Jurkat, Clone E6-1 (cell line): ENCODE results near the gene CNOT6L.
"Not testable (repeated sequence)": the region's sequence is repeated elsewhere in the genome, so short reads cannot be mapped to it uniquely, and the experiment has no call there.

Experiments
- DNase-seq: peaks from one replicate; pipeline ENCODE4 v3.0.0-alpha.2; 2011; ENCODE audit warnings: low read depth, low spot score
- H3K4me3 ChIP-seq: 2 replicates; pipeline ENCODE4 v1.5.1; 2011; ENCODE audit warnings: mild to moderate bottlenecking, low read length, control low read depth, moderate library complexity

The CNOT6L gene

DNA sequence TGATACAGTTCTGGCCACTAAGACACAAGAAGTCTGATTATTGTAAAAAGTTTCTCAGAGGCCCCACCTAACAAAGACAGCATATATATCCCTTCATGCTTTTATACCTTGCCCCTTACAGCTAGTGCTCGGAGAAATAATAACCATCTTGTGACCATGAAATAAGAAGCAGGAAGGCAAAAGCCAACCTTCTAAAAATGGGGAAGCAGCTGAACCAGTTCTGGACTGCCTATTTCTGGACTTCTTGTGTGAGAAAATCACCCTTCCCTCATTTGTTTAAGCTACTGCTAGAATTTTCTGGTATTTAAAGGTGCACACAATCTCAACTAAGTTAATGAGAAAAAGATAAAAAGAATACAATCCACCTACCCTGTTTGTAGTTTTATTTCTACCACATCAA, 87.5 kb downstream of the CNOT6L start:
- DNase-seq: no peak
- no peak overlapping the region for H3K4me3 ChIP-seq

DNA sequence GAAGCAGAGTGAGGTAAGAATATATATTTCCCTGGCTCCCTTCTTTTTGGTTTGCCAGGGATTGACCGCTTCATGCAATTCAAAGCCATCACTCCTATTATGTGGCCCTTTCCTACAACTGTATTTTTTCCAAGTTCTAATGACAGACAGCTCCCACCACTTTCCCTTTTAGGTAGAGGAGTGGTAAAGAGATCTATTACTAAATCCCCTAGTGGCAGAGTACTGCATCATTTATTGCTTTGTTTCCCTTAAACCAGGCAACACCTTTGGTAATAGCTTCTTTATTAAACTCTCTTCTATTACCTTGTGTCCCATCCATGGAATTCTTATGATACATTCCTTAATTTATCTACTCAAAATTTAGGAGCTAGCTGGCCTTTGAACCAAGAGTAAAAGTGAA, 90.7 kb downstream of the CNOT6L start:
- no peak for DNase-seq
- no peak overlapping the region for H3K4me3 ChIP-seq

DNA sequence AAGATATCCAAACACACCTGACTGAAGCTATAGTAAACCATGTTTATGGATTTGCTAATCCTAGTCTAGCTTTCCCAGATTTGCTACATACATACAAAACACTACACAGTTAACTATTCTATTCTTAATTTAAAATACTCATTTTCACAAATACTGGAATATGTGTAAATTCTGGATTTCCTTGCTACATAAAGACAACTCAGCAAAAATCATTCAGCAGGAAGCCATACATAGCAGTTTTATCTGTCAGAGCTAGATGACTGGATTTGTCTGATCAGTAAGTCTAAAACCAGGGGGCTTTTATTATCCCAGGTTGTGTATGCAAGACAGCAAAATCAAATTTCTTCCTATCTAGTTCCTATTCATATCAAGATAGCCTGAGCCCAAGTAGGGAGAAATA, 98.1 kb downstream of the CNOT6L start:
- no peak overlapping the region for H3K4me3 ChIP-seq
- DNase-seq: no peak

DNA sequence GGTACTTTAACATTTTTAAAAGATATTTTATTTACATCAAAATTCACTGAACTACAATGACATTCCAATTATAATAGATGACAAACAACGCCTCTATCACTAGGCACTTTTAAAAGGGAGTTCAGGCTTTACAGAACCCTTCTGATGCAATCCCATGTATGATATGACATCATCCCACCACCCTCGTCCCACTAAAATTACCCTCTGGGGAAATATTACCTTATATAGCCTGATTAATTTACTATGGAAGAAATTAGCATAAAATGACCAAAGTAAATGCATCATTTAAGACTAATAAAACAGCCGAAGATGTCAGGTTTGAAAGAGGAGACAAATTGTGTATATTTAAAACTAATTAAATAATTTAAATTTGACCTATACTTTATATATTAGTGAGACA, 100.7 kb downstream of the CNOT6L start:
- DNase-seq, H3K4me3 ChIP-seq: not testable (repeated sequence)

DNA sequence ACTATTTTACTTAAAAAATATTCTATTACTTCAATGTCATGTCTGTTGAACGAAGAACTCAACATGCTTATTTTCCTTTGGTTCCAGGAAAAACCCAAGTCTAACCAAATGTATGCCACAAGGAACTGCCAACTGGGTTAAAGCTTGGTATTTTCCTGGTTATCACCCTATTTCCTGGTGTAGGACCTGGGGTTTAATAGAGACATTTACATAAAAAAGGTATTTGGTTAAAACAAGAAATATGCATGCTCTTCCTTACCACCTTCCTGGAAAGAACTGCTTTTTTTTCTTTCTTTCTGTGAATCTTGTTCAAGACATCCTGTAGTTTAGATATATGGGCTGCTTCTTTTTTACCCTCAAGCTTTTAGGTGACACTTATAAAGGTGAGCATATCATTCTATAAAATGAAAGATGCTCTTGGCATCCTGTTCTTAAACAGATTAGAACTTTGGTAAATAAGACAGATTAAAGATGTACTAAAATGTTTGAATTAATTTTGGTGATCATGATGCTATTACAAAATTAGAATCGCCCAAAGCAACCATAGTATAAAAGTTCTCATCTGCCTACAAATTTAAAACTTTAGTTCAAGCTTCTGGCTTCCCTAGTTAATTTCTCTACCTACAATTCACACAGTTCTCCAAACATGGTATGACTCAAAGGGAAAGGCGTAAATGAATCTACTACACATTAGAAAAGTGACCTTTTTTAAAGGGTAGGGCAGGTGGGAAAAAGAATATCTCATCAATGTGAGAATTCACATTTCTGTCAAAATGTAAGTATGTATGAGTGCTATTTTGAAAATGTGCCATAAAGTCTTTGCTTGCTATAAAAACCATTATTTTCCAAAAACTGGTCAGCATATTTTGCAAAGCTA, 103.5 kb downstream of the CNOT6L start:
- no peak for DNase-seq
- H3K4me3 ChIP-seq: no peak overlapping the region

DNA sequence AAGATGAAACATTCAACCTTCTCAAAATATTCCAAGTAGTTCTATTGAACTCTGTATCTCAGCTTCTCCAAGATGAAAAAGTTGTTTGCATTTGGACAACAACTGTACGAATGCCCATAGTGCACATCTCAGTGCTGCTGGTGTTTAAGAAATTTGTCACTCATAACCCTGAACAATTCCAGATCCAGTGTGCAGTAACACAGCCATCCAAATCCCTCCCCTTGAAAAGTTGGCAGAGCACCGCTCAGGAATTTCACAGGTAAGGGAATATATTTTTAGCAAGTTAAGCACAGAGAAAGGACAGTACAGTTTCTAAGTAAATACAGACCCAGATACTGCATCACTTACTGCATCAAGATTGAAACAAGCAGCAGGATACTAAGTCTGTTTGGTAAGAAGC, 104.7 kb downstream of the CNOT6L start:
- DNase-seq: no peak
- no peak overlapping the region for H3K4me3 ChIP-seq

DNA sequence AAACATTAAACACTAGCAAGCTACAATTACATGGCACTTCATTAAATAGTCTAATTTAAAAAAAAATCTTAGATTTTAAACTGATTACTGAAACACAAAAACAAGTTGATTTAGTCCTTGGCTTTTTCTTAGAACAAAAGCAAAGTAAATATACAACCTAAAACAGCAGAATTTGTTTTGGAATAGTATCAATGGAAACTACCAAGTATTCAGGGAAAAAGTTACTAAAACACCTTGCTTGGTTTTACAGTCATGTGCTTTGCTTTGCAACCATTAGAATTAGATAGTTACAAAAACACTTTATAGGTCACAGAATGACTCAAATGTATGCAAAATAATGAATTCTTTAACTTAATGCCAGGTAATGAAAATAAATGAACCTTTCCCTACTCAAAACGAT, 105.3 kb downstream of the CNOT6L start:
- DNase-seq: no peak
- no peak overlapping the region for H3K4me3 ChIP-seq

DNA sequence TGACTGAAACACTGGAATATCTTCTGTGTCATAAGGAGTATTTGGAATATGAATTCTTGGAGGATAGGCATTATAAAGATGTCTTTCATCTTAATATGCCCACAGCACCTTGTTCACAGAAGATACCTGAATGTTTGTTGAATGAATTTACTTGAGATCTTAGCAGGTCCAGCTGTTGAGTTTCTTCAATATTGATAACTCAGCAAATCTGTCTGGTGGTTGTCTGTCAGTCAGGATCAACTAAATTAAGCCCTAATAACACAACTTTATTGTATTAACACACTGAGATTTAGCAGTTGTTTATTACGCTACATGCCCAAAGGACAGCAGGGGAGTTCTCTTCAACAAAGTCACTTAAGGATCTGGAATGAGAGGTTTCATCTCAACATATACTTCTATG, 106.5 kb downstream of the CNOT6L start:
- no peak for DNase-seq
- H3K4me3 ChIP-seq: no peak overlapping the region

DNA sequence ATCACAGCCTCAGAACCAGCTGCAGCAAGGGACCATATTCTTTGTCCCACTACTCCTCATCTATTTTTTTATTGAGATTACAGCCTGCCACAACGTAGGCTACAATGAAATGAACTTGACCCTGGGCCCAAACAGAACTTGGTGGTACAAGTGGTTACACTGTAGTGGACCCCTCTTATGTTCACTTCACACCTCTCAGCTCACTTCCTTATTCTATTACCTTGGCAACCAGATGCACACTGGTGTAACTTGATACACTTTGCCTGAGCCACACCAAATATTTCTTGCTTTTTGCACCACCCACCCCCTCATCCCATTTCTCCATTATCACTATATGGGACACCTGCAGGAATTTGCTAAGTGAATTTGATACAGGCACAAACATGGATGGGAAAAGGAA, 107.7 kb downstream of the CNOT6L start:
- no peak overlapping the region for H3K4me3 ChIP-seq
- DNase-seq: no peak

DNA sequence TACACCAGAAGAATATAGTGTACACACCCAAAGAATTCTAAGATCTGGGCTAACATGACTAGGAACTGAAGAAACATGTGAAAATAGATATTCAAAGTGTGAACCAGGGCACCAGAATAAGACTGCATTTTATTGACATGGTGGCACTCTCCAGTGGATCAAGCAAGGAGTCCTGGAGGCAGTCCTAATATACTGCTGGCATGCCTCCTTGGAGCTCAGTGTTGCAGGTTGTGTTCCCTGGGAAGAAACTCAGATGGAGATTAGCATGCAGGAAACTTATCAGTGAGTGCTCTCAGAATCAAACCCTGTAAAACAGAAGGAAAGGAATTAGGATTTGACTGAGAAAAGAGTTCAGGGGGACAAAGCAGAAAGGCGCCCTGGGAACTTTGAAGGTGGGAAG, 108.5 kb downstream of the CNOT6L start:
- no peak overlapping the region for H3K4me3 ChIP-seq
- no peak for DNase-seq

DNA sequence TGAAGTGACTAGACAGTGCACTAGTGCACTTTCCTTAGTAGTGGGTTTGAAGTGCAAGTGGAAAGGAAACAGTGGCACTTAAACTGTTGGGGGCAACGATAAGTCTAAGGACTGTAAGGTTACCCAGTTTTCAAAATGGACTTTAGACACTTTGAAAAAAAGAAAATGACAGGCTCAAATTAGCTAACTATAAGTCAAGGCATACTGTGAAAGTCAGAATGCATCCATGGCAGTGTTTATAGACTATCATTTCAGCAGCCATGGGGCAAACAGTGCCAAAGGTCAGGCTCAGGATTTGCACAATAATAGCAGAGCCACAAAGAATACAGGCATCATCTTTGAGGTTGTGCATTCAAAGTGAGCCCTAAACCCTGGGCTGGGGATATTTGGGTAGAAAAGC, 109.1 kb downstream of the CNOT6L start:
- H3K4me3 ChIP-seq: no peak overlapping the region
- no peak for DNase-seq

DNA sequence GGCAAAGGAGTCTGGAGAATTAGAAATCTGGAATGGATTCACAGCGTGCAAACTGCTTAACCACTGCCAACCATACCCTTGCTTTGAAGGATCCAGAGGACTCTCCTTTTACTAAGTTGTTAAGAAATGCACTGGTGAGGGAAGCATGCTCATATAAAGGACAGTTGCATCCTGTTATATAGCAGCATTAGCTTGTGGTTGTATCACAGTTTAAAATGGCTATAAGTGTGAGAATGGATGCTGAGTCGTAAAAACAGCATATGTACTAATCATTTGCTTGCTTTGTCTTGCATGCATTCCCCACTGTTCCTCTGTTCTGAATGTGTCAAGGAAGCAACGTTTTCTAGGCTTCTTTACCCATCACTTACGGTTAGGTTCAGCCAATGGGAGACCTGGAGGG, 112.5 kb downstream of the CNOT6L start:
- DNase-seq: no peak
- H3K4me3 ChIP-seq: no peak overlapping the region

DNA sequence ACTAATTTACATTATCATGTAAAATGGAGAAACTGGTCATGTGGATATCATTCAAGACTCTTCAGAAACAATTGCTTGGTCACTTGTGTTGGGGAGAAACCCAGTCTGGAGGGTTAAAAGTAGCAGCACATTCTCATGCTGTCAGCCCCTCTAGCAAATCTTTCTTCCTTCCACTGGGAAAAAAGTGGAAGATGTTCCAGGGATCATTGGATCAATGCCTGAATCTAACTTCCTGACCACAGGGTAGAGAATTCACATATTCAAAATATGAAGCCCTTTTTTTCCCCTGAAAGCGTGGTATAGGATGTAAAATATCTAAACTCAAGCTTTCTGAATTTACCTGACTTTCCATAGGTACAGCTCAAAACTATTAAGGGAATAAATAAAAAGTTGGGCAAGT, 115.5 kb downstream of the CNOT6L start:
- H3K4me3 ChIP-seq: no peak overlapping the region
- DNase-seq: no peak

DNA sequence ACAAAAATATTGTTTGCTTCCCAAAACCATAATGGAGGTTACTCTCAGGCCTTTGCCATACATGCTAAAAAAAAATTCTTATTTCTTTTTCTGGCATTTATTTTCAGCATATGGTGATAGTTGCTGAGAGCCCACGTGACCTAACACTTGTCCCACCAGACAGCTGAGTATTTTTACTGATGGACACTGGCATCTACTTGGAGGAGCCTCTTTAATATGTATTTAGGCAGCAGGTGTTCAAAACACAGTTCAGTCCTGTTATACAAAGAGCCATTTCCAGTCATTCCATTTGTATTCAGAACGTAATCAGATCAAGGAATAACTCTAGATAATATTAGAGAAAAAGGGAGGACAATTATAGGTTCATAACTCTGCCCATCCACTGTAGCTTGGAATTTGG, 118.0 kb downstream of the CNOT6L start:
- DNase-seq: no peak

DNA sequence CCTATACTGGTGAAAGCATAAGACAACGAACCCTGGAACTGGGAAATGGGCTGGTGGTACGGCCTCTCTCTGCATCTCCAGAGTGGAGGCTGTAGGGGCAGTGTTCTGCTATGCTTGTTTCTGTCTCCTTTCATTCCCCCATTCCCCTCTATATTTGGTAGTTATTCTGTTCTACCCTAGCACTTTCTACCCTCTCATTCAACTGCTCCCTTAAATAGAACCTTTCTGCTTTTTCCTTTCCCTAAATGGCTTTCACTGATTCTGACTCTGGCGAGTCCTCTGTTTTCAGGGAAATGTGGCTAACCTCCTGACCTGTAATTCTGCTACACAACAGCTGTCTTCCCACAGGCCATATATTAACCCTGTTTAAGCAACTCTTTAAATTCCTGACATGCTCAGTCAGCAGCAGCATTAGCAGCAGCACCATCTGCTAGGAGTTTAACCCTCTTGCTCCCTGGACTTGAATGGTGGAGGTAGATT, 119.4 kb downstream of the CNOT6L start:
- DNase-seq: no peak
- no peak overlapping the region for H3K4me3 ChIP-seq

More for the DNA sequence above, 118.0 kb downstream of the CNOT6L start:
- no peak overlapping the region for H3K4me3 ChIP-seq

DNA sequence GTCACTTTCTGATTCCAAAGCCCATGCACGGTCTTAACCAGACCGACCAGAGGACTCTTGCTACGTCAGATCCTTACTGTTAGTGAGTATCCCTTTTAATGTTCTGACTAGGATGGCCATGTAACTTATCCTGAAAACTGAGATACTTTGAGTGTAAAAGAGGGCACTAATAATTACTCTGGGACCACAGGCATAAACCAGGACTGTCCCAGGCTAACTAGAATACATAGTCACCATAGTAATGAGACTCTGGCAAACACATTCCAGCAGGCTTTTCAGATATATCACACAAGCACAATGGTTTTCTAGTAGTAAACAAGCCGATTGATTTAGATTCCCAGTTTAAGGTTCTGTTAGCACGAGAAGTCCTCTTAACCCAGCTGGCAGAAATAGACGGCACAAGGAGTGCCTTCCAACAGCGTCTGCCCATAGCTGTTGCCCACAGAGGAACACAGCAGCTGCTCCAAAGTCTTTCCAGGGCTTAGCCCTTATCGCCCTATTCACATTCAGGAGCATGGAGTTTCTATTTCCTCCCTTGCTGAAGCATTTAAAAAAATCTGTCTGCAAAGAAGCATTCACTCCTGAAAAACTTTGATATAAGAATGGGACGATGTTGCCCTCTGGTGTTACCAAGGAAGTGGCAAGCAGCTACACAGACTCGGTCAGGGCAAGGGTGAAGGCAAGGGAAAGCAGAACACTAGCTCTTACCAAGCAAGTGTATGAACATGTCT, 121.1 kb downstream of the CNOT6L start:
- DNase-seq: peak; percentile 21

DNA sequence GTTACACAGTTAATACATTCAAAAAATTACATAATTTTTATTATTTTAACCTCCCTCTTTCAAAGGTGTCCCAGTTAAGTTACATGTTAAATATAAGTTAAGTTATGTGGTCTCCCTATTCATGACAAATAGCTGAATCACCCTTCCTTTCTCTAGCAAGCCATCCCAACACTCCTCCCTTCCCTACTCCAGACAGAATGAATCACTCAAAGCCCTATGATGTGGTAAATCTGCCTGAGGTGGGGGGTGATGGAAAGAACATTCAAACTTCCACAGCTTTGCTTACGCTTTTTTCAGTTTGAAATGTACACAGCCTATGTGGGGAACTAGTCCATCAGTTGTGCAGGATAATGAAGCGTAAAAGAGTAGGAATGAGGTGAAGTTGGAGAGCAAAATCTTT, 123.4 kb downstream of the CNOT6L start:
- no peak for DNase-seq
- H3K4me3 ChIP-seq: no peak overlapping the region

More for the DNA sequence above, 121.1 kb downstream of the CNOT6L start:
- H3K4me3 ChIP-seq: no peak overlapping the region

DNA sequence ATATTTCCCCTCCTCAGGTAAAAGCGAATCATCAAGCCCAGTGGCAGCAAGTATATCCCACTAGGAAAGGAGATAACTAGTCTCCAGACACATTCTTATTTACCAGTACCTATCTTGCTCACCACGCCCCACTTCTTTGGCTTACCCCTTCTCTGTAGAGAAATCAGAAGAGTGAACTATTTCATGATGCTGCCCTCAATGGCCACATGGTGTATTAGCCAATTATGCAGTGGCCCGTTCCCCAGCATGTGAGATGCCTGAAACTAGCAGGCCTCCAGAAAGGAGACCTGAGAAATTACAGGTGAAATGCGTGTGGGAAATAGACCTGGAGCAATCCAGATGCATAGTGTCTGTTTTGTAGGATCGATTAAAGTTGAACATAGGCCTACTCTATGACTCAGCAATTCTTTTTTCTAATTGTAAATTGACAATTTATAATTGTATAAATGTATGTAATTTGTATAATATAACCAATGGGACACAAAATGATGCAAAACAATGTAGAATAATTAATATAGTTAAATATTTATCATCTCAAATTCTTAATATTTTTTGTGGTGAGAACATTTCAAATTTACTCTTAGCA, 126.2 kb downstream of the CNOT6L start:
- H3K4me3 ChIP-seq: no peak overlapping the region
- no peak for DNase-seq

DNA sequence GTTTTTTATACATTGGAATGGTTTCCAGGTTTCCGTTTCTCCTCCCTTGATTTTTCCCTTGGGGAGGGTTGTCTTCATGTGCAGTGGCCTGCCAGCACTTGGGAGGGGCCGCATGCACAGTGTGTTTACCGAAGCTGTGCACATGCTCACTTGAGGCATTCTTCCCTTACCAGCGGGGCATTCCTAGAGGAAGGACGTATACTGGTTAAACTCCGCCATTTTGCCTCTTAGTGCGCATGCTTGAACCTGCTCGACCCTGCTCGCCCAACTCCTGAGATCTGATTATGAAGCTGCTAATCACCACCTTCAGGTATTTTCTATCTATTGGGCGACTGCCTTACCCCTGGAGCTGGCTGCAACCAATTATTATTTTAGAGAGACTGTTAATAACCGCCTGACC, 137.4 kb downstream of the CNOT6L start:
- H3K4me3 ChIP-seq: no peak overlapping the region
- no peak for DNase-seq

DNA sequence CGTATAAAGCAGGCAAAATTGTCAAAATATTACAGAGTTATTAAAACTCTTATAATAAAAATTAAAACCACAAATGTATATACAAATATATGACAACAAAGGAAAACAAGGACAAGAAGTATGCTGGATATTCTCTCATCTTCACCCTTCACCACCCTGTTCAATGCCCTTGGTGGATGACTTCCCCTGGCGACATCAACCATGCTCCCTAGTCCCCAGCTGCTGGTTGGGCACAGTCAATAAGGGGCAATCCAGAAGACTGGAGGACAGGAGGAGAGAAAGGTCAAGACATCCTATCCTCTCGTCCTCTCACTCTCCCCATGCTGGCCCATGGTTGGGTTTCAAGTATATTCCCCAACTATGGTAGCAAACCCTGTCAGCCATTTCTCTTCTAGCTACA, 142.3 kb downstream of the CNOT6L start:
- DNase-seq: no peak
- H3K4me3 ChIP-seq: no peak overlapping the region
